AG09319 (cell line): ENCODE measurements around the gene ADAMTS3.

ENCODE experiments used
- DNase-seq: peaks from one replicate; pipeline ENCODE4 v3.0.0-alpha.2; 2010; ENCODE audit warnings: low read depth; ENCODE audit errors: extremely low read depth
- CTCF ChIP-seq: IDR thresholded peaks from 2 replicates; pipeline ENCODE4 v1.5.1; 2011; ENCODE audit warnings: low read depth, mild to moderate bottlenecking, inconsistent platforms, low read length, moderate library complexity

The ADAMTS3 gene

GRCh38 chr4:72375073-72375736 is 193.8 kb downstream of the ADAMTS3 start:
- no peak for DNase-seq
- no peak for TF ChIP-seq CTCF

GRCh38 chr4:72374159-72374558 is 194.9 kb downstream of the ADAMTS3 start:
- no peak for DNase-seq
- no peak for TF ChIP-seq CTCF

GRCh38 chr4:72366601-72367000 is 202.4 kb downstream of the ADAMTS3 start:
- no peak for TF ChIP-seq CTCF
- DNase-seq, result no peak

- TF ChIP-seq CTCF, result no peak
- no peak for DNase-seq
These were observed 203.0 kb downstream of the ADAMTS3 start for GRCh38 chr4:72365981-72366380.

- no peak for DNase-seq
- no peak for TF ChIP-seq CTCF
These were observed 204.0 kb downstream of the ADAMTS3 start for GRCh38 chr4:72365016-72365415.

- TF ChIP-seq CTCF, result no peak
- no peak for DNase-seq
These were observed 208.9 kb downstream of the ADAMTS3 start for GRCh38 chr4:72360075-72360474.

GRCh38 chr4:72358483-72358882 is 210.5 kb downstream of the ADAMTS3 start:
- DNase-seq, result no peak
- no peak for TF ChIP-seq CTCF
